A549 (cell line): Measurements from ENCODE around the gene PLXNC1. TPM values are rescaled to one million over a fixed set of nuclear protein-coding genes. Genes with fewer than 3 reads are reported as not detected.

Experiments
- ATAC-seq, 2 experiments: fragments of 200-7000 bp in 1 of 2; fragments of >200 bp in 1 of 2; cut with Nextera tagmentation in 1 of 2; cut with Tn5 transposase in 1 of 2; 3 replicates each; pipeline versions ENCODE4 v1.8.0 to v1.9.1; 2018 to 2020; ENCODE audit warnings: mild to moderate bottlenecking in 1 of 2, moderate library complexity in 1 of 2
- CTCF ChIA-PET: fragments of 300-600 bp; sonication (Branson Sonifier 250); formaldehyde crosslinking; extraction: SDS; loops from one replicate; lab custom pipeline; 2021; ENCODE audit warnings: antibody characterized with exemption, inconsistent platforms; lab: Yijun Ruan, JAX
- POLR2A ChIA-PET: fragments of 350-600 bp; formaldehyde crosslinking; extraction: SDS; loops from one replicate; lab custom pipeline; 2021; ENCODE audit warnings: antibody characterized with exemption, inconsistent platforms; lab: Yijun Ruan, JAX
- DNase-seq, 2 experiments: peaks; one replicate each; pipeline versions ENCODE4 v3.0.0 to v3.0.0-alpha.2; 2011 to 2016; ENCODE audit warnings: low read depth in 1 of 2, low spot score in 1 of 2
- FAIRE-seq: peaks from 2 replicates; lab custom pipeline; 2011; peaks lifted over from hg19 to GRCh38; lab: Jason Lieb, UNC
- H3K27ac ChIP-seq, 2 experiments: fragments of >200 bp; sonication (Bioruptor Twin); formaldehyde crosslinking; 3 replicates each; pipeline ENCODE4 v1.5.1; 2016 to 2017
- H3K4me1 ChIP-seq: fragments of >200 bp; sonication (Bioruptor Twin); formaldehyde crosslinking; 3 replicates; pipeline ENCODE4 v1.6.1; 2016
- H3K4me2 ChIP-seq: fragments of >200 bp; sonication (Bioruptor Twin); formaldehyde crosslinking; 3 replicates; pipeline ENCODE4 v1.6.1; 2016
- H3K4me3 ChIP-seq: fragments of >200 bp; sonication (Bioruptor Twin); formaldehyde crosslinking; 3 replicates; pipeline ENCODE4 v1.5.1; 2016
- H3K9me3 ChIP-seq: fragments of >200 bp; sonication (Bioruptor Twin); formaldehyde crosslinking; 3 replicates; pipeline ENCODE4 v1.6.1; 2016
- BHLHE40 ChIP-seq: IDR thresholded peaks from 2 replicates; pipeline ENCODE4 v1.6.1; 2012; ENCODE audit warnings: low read depth, low read length, inconsistent platforms
- CBX8 ChIP-seq: fragments of 200-600 bp; sonication (generic); IDR thresholded peaks from 2 replicates; pipeline ENCODE4 v1.6.1; 2016
- CEBPB ChIP-seq, 2 experiments: fragments of >200 bp in 1 of 2; sonication (Bioruptor Twin) in 1 of 2; formaldehyde crosslinking in 1 of 2; IDR thresholded peaks; 2 replicates each; pipeline ENCODE4 v1.6.1; 2012 to 2016
- CTCF ChIP-seq: fragments of >200 bp; sonication (Bioruptor Twin); formaldehyde crosslinking; IDR thresholded peaks from 3 replicates; pipeline ENCODE4 v1.5.1; 2016
- E2F6 ChIP-seq: IDR thresholded peaks from 2 replicates; pipeline ENCODE4 v1.6.1; 2012; ENCODE audit warnings: low read depth, borderline replicate concordance
- EHF ChIP-seq: fragments of 250-450 bp; sonication (Bioruptor Pico); IDR thresholded peaks from 2 replicates; pipeline ENCODE4 v1.5.0; 2020; ENCODE audit warnings: mild to moderate bottlenecking
- EHMT2 ChIP-seq: fragments of 200-600 bp; sonication (generic); IDR thresholded peaks from 2 replicates; pipeline ENCODE4 v1.6.1; 2016; ENCODE audit warnings: antibody characterized with exemption, low read depth, mild to moderate bottlenecking, moderate library complexity
- EP300 ChIP-seq, 2 experiments: fragments of >200 bp; sonication (Bioruptor Twin); formaldehyde crosslinking; IDR thresholded peaks; 2 replicates in 1 of 2; 3 replicates in 1 of 2; pipeline ENCODE4 v1.6.1; 2016 to 2017
- ESRRA ChIP-seq: fragments of 150-350 bp; IDR thresholded peaks from 2 replicates; pipeline ENCODE4 v1.6.1; 2014; ENCODE audit warnings: mild to moderate bottlenecking, low read length, borderline replicate concordance
- FOSL2 ChIP-seq, 2 experiments: fragments of 450-650 bp in 1 of 2; fragments of >200 bp in 1 of 2; sonication (Bioruptor Twin) in 1 of 2; formaldehyde crosslinking; IDR thresholded peaks; 2 replicates each; pipeline versions ENCODE4 v1.5.0 to v1.6.1; 2016 to 2020; ENCODE audit warnings: mild to moderate bottlenecking in 1 of 2, moderate library complexity in 1 of 2
- GATA3 ChIP-seq: IDR thresholded peaks from 2 replicates; pipeline ENCODE4 v1.6.1; 2012; ENCODE audit warnings: borderline replicate concordance
- HES2 ChIP-seq: fragments of >200 bp; sonication (Bioruptor Twin); formaldehyde crosslinking; IDR thresholded peaks from 2 replicates; pipeline ENCODE4 v1.6.1; 2016
- HOXB13 ChIP-seq: fragments of 250-450 bp; sonication (Bioruptor Pico); IDR thresholded peaks from 2 replicates; pipeline ENCODE4 v1.5.0; 2020; ENCODE audit warnings: low read depth, mild to moderate bottlenecking, moderate library complexity
- HOXB5 ChIP-seq: fragments of 250-450 bp; sonication (Bioruptor Pico); IDR thresholded peaks from 2 replicates; pipeline ENCODE4 v1.5.0; 2020; ENCODE audit warnings: mild to moderate bottlenecking, moderate library complexity
- JUN ChIP-seq, 2 experiments: fragments of >200 bp; sonication (Bioruptor Twin); formaldehyde crosslinking; IDR thresholded peaks; 2 replicates in 1 of 2; 3 replicates in 1 of 2; pipeline ENCODE4 v1.6.1; 2016 to 2017
- KDM1A ChIP-seq: fragments of 200-600 bp; sonication (generic); IDR thresholded peaks from 2 replicates; pipeline ENCODE4 v1.6.1; 2016; ENCODE audit warnings: low read depth, mild to moderate bottlenecking
- MAFK ChIP-seq: fragments of 450-650 bp; IDR thresholded peaks from 2 replicates; pipeline ENCODE4 v1.6.1; 2014; ENCODE audit not compliant: partially characterized antibody
- NFE2L2 ChIP-seq: fragments of 150-350 bp; conservative IDR thresholded peaks from 2 replicates; pipeline ENCODE4 v1.6.1; 2014; ENCODE audit warnings: low read length
- NR3C1 ChIP-seq: fragments of >200 bp; sonication (Bioruptor Twin); formaldehyde crosslinking; IDR thresholded peaks from 3 replicates; pipeline ENCODE4 v1.6.1; 2017
- POLR2AphosphoS2 ChIP-seq: conservative IDR thresholded peaks from 2 replicates; pipeline ENCODE4 v1.6.1; 2012; ENCODE audit warnings: low read length, improper control_type of control experiment, inconsistent platforms
- RAD21 ChIP-seq, 2 experiments: fragments of >200 bp in 1 of 2; sonication (Bioruptor Twin) in 1 of 2; formaldehyde crosslinking in 1 of 2; IDR thresholded peaks in 1 of 2; conservative IDR thresholded peaks in 1 of 2; 2 replicates in 1 of 2; 3 replicates in 1 of 2; pipeline ENCODE4 v1.6.1; 2012 to 2018; ENCODE audit warnings: inconsistent platforms in 1 of 2
- RARB ChIP-seq: fragments of 250-450 bp; sonication (Bioruptor Pico); IDR thresholded peaks from 2 replicates; pipeline ENCODE4 v1.8.0; 2021; ENCODE audit warnings: mild to moderate bottlenecking, moderate library complexity
- RCOR1 ChIP-seq: fragments of 150-350 bp; IDR thresholded peaks from 2 replicates; pipeline ENCODE4 v1.6.1; 2014; ENCODE audit warnings: antibody characterized with exemption, low read length, low read depth
- RNF2 ChIP-seq: fragments of 200-600 bp; sonication (generic); IDR thresholded peaks from 2 replicates; pipeline ENCODE4 v1.6.1; 2016; ENCODE audit warnings: low read depth, mild to moderate bottlenecking, antibody characterized with exemption, moderate library complexity, borderline replicate concordance
- SMC3 ChIP-seq: fragments of >200 bp; sonication (Bioruptor Twin); formaldehyde crosslinking; IDR thresholded peaks from 3 replicates; pipeline ENCODE4 v1.6.1; 2018; ENCODE audit warnings: inconsistent platforms
- SREBF2 ChIP-seq: fragments of 450-650 bp; IDR thresholded peaks from 2 replicates; pipeline ENCODE4 v1.6.1; 2014; ENCODE audit warnings: mild to moderate bottlenecking, moderate library complexity
- TFCP2L1 ChIP-seq: fragments of 250-450 bp; sonication (Bioruptor Pico); IDR thresholded peaks from 2 replicates; pipeline ENCODE4 v1.5.0; 2021; ENCODE audit warnings: mild to moderate bottlenecking
- USF2 ChIP-seq: fragments of 450-650 bp; IDR thresholded peaks from 2 replicates; pipeline ENCODE4 v1.6.1; 2014; ENCODE audit warnings: antibody characterized with exemption
- ZFP36 ChIP-seq: fragments of 450-650 bp; IDR thresholded peaks from 2 replicates; pipeline ENCODE4 v1.6.1; 2014; ENCODE audit warnings: borderline replicate concordance; ENCODE audit not compliant: partially characterized antibody
- WGBS: methylation state at CpG from one replicate; pipeline ENCODE4 v1.1.6; 2017; ENCODE audit errors: missing lambda C conversion rate; 5-methylcytosine and 5-hydroxymethylcytosine counted together
- polyA plus RNA-seq, 4 experiments: library from polyadenylated mRNA; depleted of rRNA in 3 of 4; stranded (reverse); fragments of >200 nt; fragmentation: RNase III in 1 of 4; extraction: RNeasy Plus Mini Kit Qiagen cat#74134 plus additional on column Dnase treatment in 1 of 4; gene quantifications; 2 replicates in 3 of 4; 3 replicates in 1 of 4; pipeline ENCODE4 v1.2.3, GENCODE V29; 2011 to 2017
- TF ChIP-seq, protein P1 (sequence below): fragments of 250-450 bp; sonication (Bioruptor Pico); IDR thresholded peaks from 2 replicates; pipeline ENCODE4 v1.5.0; 2020; ENCODE audit warnings: low read depth, mild to moderate bottlenecking, moderate library complexity
- TF ChIP-seq, protein P2 (sequence below): fragments of >200 bp; sonication (Bioruptor Twin); formaldehyde crosslinking; IDR thresholded peaks from 3 replicates; pipeline ENCODE4 v1.6.1; 2016
- TF ChIP-seq, protein P3 (sequence below): IDR thresholded peaks from 2 replicates; pipeline ENCODE4 v1.6.1; 2012

Gene PLXNC1
- polyA plus RNA-seq, 2 of the 4 experiments (the other 2 are of a cell fraction), result 0.12 to 0.50 TPM

DNA sequence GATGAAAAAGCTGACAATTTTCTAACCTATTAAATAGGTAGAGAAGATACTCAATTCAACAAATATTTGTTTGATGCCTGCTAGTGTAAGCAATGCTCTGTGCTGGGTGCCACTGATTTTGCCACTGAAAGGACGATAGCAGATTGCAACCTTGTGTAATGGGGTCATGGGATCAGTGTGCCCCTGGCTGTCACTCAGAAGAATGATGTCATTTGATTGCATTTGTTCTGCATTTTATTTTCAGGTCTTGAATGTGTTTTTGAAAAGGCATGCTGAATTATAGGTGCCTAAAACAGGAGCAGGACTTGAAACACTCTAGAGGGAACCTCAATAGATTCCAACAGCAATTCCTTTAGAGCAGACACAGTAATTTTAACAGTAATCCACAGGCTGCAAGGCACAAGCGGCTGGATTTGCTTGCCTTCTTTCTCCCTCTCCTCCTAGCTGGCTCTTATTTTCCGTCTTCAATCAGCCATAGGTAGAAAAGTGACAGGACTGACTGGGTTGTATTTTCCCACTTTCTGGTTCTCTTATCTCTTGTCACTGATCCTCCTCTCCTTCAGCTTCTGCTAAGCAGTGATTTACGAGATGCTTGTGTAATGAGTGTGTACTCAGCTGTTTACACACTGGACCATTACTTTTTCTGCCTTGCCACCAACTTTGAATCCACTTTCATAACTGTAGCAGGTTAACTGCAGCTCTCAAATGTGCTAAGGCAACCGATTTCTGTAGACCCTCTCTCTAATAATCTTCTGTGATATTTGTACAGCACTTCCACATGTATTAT, 4.1 kb downstream of the PLXNC1 start:
- no peak for DNase-seq
- no peaks in the 10 kb centered on the region for H3K9me3 ChIP-seq
- CTCF ChIA-PET, result interaction anchor here (1.1 to 2.0 kb wide), 2 partner anchors 18 to 380 kb away, joined by 3 to 6 read pairs; no protein-coding TSS in a partner anchor
- no peak for ATAC-seq
- FAIRE-seq, result no peak
- peaks cover 20% of the 10 kb centered on the region; the same call in 2 of the 3 replicates for H3K4me1 ChIP-seq
- TF ChIP-seq USF2 (no peak), CEBPB (IDR thresholded peaks at IDR 0.05) (no peak), E2F6 (no peak), RNF2 (no peak), CBX8 (no peak), POLR2AphosphoS2 (no peak), EHMT2 (no peak), JUN (IDR thresholded peaks at IDR 0.05) (no peak), EHF (CRISPR knock-in tag) (no peak), KDM1A (no peak), HOXB13 (CRISPR knock-in tag) (no peak), HES2 (no peak), SREBF2 (no peak), FOSL2 (IDR thresholded peaks at IDR 0.05) (no peak), FOSL2 (CRISPR knock-in tag; IDR thresholded peaks at IDR 0.05) (no peak), ESRRA (no peak)
- 9% methylated on average over 5 of the region's 5 CpGs for WGBS
- H3K27ac ChIP-seq, result no peak overlapping the region
- H3K4me2 ChIP-seq, result peak overlapping the region; percentile 14
- no peak overlapping the region for H3K4me3 ChIP-seq
- POLR2A ChIA-PET, result no interaction called here

- 30% methylated on average over 3 of the region's 3 CpGs for WGBS
- H3K4me3 ChIP-seq, result no peak overlapping the region
- ChIA-PET POLR2A (no interaction called here), CTCF (interaction anchor here (1.2 to 1.3 kb wide), 2 partner anchors 13 to 16 kb away, joined by 3 to 4 read pairs; no protein-coding TSS in a partner anchor)
- ATAC-seq, result no peak
- FAIRE-seq, result no peak
- peaks cover 8% of the 10 kb centered on the region; the same call in 2 of the 3 replicates for H3K4me1 ChIP-seq
- H3K27ac ChIP-seq, result no peak overlapping the region
- DNase-seq, result no peak
- H3K4me2 ChIP-seq, result no peak overlapping the region
- TF ChIP-seq, protein P1, sequence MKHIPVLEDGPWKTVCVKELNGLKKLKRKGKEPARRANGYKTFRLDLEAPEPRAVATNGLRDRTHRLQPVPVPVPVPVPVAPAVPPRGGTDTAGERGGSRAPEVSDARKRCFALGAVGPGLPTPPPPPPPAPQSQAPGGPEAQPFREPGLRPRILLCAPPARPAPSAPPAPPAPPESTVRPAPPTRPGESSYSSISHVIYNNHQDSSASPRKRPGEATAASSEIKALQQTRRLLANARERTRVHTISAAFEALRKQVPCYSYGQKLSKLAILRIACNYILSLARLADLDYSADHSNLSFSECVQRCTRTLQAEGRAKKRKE (CRISPR knock-in tag), result no peak
- TF ChIP-seq RAD21 (conservative IDR thresholded peaks at IDR 0.05 in 1 of 2, IDR thresholded peaks at IDR 0.05 in 1 of 2) (no peak), MAFK (no peak), BHLHE40 (no peak), ZFP36 (no peak), RCOR1 (no peak), NFE2L2 (no peak), KDM1A (no peak), CTCF (no peak), NR3C1 (no peak), SMC3 (no peak), GATA3 (no peak), EP300 (IDR thresholded peaks at IDR 0.05) (no peak), RARB (CRISPR knock-in tag) (no peak), TFCP2L1 (CRISPR knock-in tag) (no peak), USF2 (no peak), HOXB5 (no peak)
- TF ChIP-seq, protein P2, sequence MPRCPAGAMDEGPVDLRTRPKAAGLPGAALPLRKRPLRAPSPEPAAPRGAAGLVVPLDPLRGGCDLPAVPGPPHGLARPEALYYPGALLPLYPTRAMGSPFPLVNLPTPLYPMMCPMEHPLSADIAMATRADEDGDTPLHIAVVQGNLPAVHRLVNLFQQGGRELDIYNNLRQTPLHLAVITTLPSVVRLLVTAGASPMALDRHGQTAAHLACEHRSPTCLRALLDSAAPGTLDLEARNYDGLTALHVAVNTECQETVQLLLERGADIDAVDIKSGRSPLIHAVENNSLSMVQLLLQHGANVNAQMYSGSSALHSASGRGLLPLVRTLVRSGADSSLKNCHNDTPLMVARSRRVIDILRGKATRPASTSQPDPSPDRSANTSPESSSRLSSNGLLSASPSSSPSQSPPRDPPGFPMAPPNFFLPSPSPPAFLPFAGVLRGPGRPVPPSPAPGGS, result no peak
- TF ChIP-seq, protein P3, sequence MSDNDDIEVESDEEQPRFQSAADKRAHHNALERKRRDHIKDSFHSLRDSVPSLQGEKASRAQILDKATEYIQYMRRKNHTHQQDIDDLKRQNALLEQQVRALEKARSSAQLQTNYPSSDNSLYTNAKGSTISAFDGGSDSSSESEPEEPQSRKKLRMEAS, result no peak
- H3K9me3 ChIP-seq, result no peaks in the 10 kb centered on the region
Measured at GRCh38 chr12:94157181-94157580, 8.8 kb downstream of the PLXNC1 start.
